Ecto neural progenitor cell (in vitro differentiated cells): ENCODE measurements around the gene SERPINB5.
"Not testable (repeated sequence)": the region's sequence is repeated elsewhere in the genome, so short reads cannot be mapped to it uniquely, and the experiment has no call there.

Experiments used
- DNase-seq: peaks from one replicate; pipeline ENCODE4 v3.0.0-alpha.2; 2018; ENCODE audit warnings: low spot score

SERPINB5 gene

GRCh38 chr18:63476668-63477067 lies at the start of gene SERPINB5:
Gene SERPINB5, plus strand, starts transcription at chr18:63476958. Its CDS starts 7,471 bp downstream, at chr18:63484429.
- no peak for DNase-seq

GRCh38 chr18:63427558-63427957 lies 49.2 kb upstream of the SERPINB5 start:
- DNase-seq, result no peak

GRCh38 chr18:63430526-63430925 lies 46.2 kb upstream of the SERPINB5 start:
- no peak for DNase-seq

GRCh38 chr18:63431180-63431579 lies 45.6 kb upstream of the SERPINB5 start:
- no peak for DNase-seq

- DNase-seq, result no peak
Observed at GRCh38 chr18:63433334-63433866, 43.4 kb upstream of the SERPINB5 start.

GRCh38 chr18:63438181-63438580 lies 38.6 kb upstream of the SERPINB5 start:
- no peak for DNase-seq

- peak; percentile 61 for DNase-seq
Observed at GRCh38 chr18:63439334-63439733, 37.4 kb upstream of the SERPINB5 start.

- no peak for DNase-seq
Observed at GRCh38 chr18:63440219-63440618, 36.5 kb upstream of the SERPINB5 start.

GRCh38 chr18:63440881-63441280 lies 35.9 kb upstream of the SERPINB5 start:
- DNase-seq, result no peak

- no peak for DNase-seq
Observed at GRCh38 chr18:63443829-63444228, 32.9 kb upstream of the SERPINB5 start.

- no peak for DNase-seq
Observed at GRCh38 chr18:63444580-63444979, 32.2 kb upstream of the SERPINB5 start.

- no peak for DNase-seq
Observed at GRCh38 chr18:63445037-63445436, 31.7 kb upstream of the SERPINB5 start.

- no peak for DNase-seq
Observed at GRCh38 chr18:63446266-63446665, 30.5 kb upstream of the SERPINB5 start.

- DNase-seq, result no peak
Observed at GRCh38 chr18:63447066-63447465, 29.7 kb upstream of the SERPINB5 start.

GRCh38 chr18:63449426-63449825 lies 27.3 kb upstream of the SERPINB5 start:
- no peak for DNase-seq

GRCh38 chr18:63451799-63452660 lies 24.7 kb upstream of the SERPINB5 start:
- no peak for DNase-seq

GRCh38 chr18:63452751-63453150 lies 24.0 kb upstream of the SERPINB5 start:
- not testable (repeated sequence) for DNase-seq

- no peak for DNase-seq
Observed at GRCh38 chr18:63454497-63454896, 22.3 kb upstream of the SERPINB5 start.

GRCh38 chr18:63457977-63458376 lies 18.8 kb upstream of the SERPINB5 start:
- DNase-seq, result no peak

GRCh38 chr18:63460414-63460813 lies 16.3 kb upstream of the SERPINB5 start:
- DNase-seq, result no peak

GRCh38 chr18:63464434-63464833 lies 12.3 kb upstream of the SERPINB5 start:
- no peak for DNase-seq

- no peak for DNase-seq
Observed at GRCh38 chr18:63465059-63465458, 11.7 kb upstream of the SERPINB5 start.

- DNase-seq, result no peak
Observed at GRCh38 chr18:63467699-63468098, 9.1 kb upstream of the SERPINB5 start.

- DNase-seq, result no peak
Observed at GRCh38 chr18:63468575-63468974, 8.2 kb upstream of the SERPINB5 start.
